ENCODE results near the gene SENP2. TPM values are rescaled to one million over a fixed set of nuclear protein-coding genes. Genes with fewer than 3 reads are reported as not detected.

The SENP2 gene
- total and polyA plus RNA-seq, 2 of the 13 experiments (the other 11 are each of a cell fraction or from before 2014, with no cell fraction given), result 7.7 to 46.2 TPM

- Histone ChIP-seq H3K9ac (ENCODE audit: insufficient read depth, low read depth, low read length) (no peak overlapping the region), H3K27me3 (ENCODE audit: control insufficient read depth in 1 of 2, insufficient read depth in 2 of 2, low read length in 2 of 2) (no peaks in the 10 kb centered on the region; a peak in 1 of 5 replicates), H4K20me1 (ENCODE audit: insufficient read depth, low read length) (no peaks in the 10 kb centered on the region), H3K79me2 (ENCODE audit: insufficient read depth, low read length) (peaks cover 4% of the 10 kb centered on the region), H3K27ac (ENCODE audit: extremely low read length, insufficient read depth, low read length) (no peak overlapping the region), H3K4me2 (ENCODE audit: low read depth, low read length) (no peak overlapping the region), H3K9me3 (ENCODE audit: low read length) (no peaks in the 10 kb centered on the region), H3K36me3 (replicated peaks in 1 of 2; ENCODE audit: control insufficient read depth in 1 of 2, insufficient read depth in 2 of 2, low read length in 2 of 2) (no peaks in the 10 kb centered on the region), H3K4me3 (replicated peaks in 1 of 3; ENCODE audit: insufficient read depth in 1 of 3, low read depth in 2 of 3, low read length in 3 of 3) (no peak overlapping the region), H3K4me1 (ENCODE audit: insufficient read depth, low read length) (peaks cover 24% of the 10 kb centered on the region), H2AFZ (ENCODE audit: low read length) (no peak overlapping the region)
- TF ChIP-seq ONECUT2 (CRISPR knock-in tag; IDR thresholded peaks at IDR 0.05) (no peak), SMARCC2 (IDR thresholded peaks at IDR 0.05) (no peak), HNF4A (CRISPR knock-in tag; IDR thresholded peaks at IDR 0.05) (no peak), ZNF446 (CRISPR knock-in tag; IDR thresholded peaks at IDR 0.05) (no peak), ZFP41 (CRISPR knock-in tag; IDR thresholded peaks at IDR 0.05; ENCODE audit: borderline replicate concordance) (no peak)
- FAIRE-seq (no peak), DNase-seq (ENCODE audit: low spot score) (no peak), ATAC-seq (no peak)
- WGBS (ENCODE audit: low lambda C conversion rate), result 16% methylated on average over 3 of the region's 3 CpGs
- BruUV-seq (replicated peaks), result no TSS peak
- intact Hi-C loops (cut with micrococcal nuclease; ENCODE audit: unreplicated experiment), result no loop called here
- ChIA-PET POLR2A (no interaction called here), CTCF (ENCODE audit: low intra/inter-chr PET ratio, low total read pairs) (no interaction called here)
- in situ Hi-C loops (cut with HindIII; ENCODE audit: extremely low pct_ligation_motif_present, low pct_unique_long_range_greater_than_20kb), result no loop called here
Observed at GRCh38 chr3:185582871-185583270, 3.2 kb upstream of the SENP2 start.

DNA sequence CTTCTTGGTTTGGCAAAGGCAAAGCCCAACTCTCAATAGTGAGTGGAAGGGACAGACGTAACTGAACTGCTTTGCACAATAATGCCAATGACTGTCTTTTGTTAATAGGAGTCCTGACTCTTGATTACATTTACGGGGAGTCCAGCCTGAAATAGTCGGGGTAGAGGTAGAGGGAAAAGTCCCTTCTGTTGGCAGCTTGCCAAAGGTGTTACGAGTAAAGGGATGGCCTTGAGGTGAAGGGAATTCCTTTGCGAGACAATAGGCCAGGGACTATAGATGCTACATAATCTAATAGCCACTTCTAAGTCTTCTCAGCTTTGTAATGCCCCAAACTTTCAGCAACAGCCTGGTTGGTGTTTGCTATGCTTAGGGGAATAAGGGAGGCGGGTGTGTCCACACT, 2.2 kb upstream of the SENP2 start:
- H3K36me3 ChIP-seq (replicated peaks in 1 of 2; ENCODE audit: control insufficient read depth in 1 of 2, insufficient read depth in 2 of 2, low read length in 2 of 2), result no peaks in the 10 kb centered on the region
- H3K4me1 ChIP-seq (ENCODE audit: insufficient read depth, low read length), result peaks cover 30% of the 10 kb centered on the region
- CTCF ChIA-PET (ENCODE audit: low intra/inter-chr PET ratio, low total read pairs), result no interaction called here
- intact Hi-C loops (cut with micrococcal nuclease; ENCODE audit: unreplicated experiment) (no loop called here), in situ Hi-C loops (cut with HindIII; ENCODE audit: extremely low pct_ligation_motif_present, low pct_unique_long_range_greater_than_20kb) (no loop called here)
- H2AFZ ChIP-seq (ENCODE audit: low read length), result no peak overlapping the region
- H3K27me3 ChIP-seq (ENCODE audit: control insufficient read depth in 1 of 2, insufficient read depth in 2 of 2, low read length in 2 of 2), result no peaks in the 10 kb centered on the region; a peak in 1 of 5 replicates
- no TSS peak for BruUV-seq (replicated peaks)
- FAIRE-seq, result no peak
- peak overlapping the region; percentile 32; the same call in 1 of the 2 replicates for H3K4me2 ChIP-seq (ENCODE audit: low read depth, low read length)
- peaks cover 4% of the 10 kb centered on the region for H3K79me2 ChIP-seq (ENCODE audit: insufficient read depth, low read length)
- no peaks in the 10 kb centered on the region for H4K20me1 ChIP-seq (ENCODE audit: insufficient read depth, low read length)
- WGBS (ENCODE audit: low lambda C conversion rate), result 3% methylated on average over 5 of the region's 6 CpGs
- H3K4me3 ChIP-seq (replicated peaks in 1 of 3; ENCODE audit: insufficient read depth in 1 of 3, low read depth in 2 of 3, low read length in 3 of 3), result no peak overlapping the region
- no peak overlapping the region for H3K9ac ChIP-seq (ENCODE audit: insufficient read depth, low read depth, low read length)
- H3K9me3 ChIP-seq (ENCODE audit: low read length), result no peaks in the 10 kb centered on the region
- DNase-seq (ENCODE audit: low spot score), result peak; percentile 40
- no peak for ATAC-seq
- no peak overlapping the region for H3K27ac ChIP-seq (ENCODE audit: extremely low read length, insufficient read depth, low read length)
- POLR2A ChIA-PET, result no interaction called here
- no peak for TF ChIP-seq ZNF670 (CRISPR knock-in tag; IDR thresholded peaks at IDR 0.05; ENCODE audit: borderline replicate concordance)
- TF ChIP-seq, protein P1, sequence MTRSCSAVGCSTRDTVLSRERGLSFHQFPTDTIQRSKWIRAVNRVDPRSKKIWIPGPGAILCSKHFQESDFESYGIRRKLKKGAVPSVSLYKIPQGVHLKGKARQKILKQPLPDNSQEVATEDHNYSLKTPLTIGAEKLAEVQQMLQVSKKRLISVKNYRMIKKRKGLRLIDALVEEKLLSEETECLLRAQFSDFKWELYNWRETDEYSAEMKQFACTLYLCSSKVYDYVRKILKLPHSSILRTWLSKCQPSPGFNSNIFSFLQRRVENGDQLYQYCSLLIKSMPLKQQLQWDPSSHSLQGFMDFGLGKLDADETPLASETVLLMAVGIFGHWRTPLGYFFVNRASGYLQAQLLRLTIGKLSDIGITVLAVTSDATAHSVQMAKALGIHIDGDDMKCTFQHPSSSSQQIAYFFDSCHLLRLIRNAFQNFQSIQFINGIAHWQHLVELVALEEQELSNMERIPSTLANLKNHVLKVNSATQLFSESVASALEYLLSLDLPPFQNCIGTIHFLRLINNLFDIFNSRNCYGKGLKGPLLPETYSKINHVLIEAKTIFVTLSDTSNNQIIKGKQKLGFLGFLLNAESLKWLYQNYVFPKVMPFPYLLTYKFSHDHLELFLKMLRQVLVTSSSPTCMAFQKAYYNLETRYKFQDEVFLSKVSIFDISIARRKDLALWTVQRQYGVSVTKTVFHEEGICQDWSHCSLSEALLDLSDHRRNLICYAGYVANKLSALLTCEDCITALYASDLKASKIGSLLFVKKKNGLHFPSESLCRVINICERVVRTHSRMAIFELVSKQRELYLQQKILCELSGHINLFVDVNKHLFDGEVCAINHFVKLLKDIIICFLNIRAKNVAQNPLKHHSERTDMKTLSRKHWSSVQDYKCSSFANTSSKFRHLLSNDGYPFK (CRISPR knock-in tag; IDR thresholded peaks at IDR 0.05; ENCODE audit: borderline replicate concordance), result no peak
- no peak for TF ChIP-seq REPIN1 (CRISPR knock-in tag; IDR thresholded peaks at IDR 0.05; ENCODE audit: borderline replicate concordance, low read depth)
- no peak for TF ChIP-seq SOX5 (CRISPR knock-in tag; IDR thresholded peaks at IDR 0.05; ENCODE audit: borderline replicate concordance)
- no peak for TF ChIP-seq CSRNP1 (CRISPR knock-in tag; IDR thresholded peaks at IDR 0.05)
- TF ChIP-seq, protein P2, sequence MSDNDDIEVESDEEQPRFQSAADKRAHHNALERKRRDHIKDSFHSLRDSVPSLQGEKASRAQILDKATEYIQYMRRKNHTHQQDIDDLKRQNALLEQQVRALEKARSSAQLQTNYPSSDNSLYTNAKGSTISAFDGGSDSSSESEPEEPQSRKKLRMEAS (IDR thresholded peaks at IDR 0.05), result no peak
- TF ChIP-seq MAZ (IDR thresholded peaks at IDR 0.05; ENCODE audit: borderline replicate concordance, low read depth, low read length), result no peak
- TF ChIP-seq MAZ (CRISPR knock-in tag; IDR thresholded peaks at IDR 0.05; ENCODE audit: low read depth), result no peak
- peak; percentile 89 for TF ChIP-seq LCORL (IDR thresholded peaks at IDR 0.05)
- no peak for TF ChIP-seq LCORL (CRISPR knock-in tag; IDR thresholded peaks at IDR 0.05)
- no peak for TF ChIP-seq EED (CRISPR knock-in tag; IDR thresholded peaks at IDR 0.05)
- no peak for TF ChIP-seq ZMYM2 (CRISPR knock-in tag; IDR thresholded peaks at IDR 0.05)

All from HepG2 (cell line).